Activated CD8-positive, alpha-beta memory T cell treated with anti-CD3 and anti-CD28 coated beads for 36 hours (primary cell): ENCODE results near the gene MAPK4. TPM values are rescaled to one million over a fixed set of nuclear protein-coding genes. Genes with fewer than 3 reads are reported as not detected.
"Not testable (repeated sequence)": the region's sequence is repeated elsewhere in the genome, so short reads cannot be mapped to it uniquely, and the experiment has no call there.

Experiments used
- CTCF ChIA-PET: fragments of 350-600 bp; sonication (Branson Sonifier 250); formaldehyde crosslinking; loops from one replicate; lab custom pipeline; 2021; ENCODE audit warnings: antibody characterized with exemption; lab: Charles Lee
- POLR2A ChIA-PET: fragments of 350-600 bp; sonication (Branson Sonifier 250); formaldehyde crosslinking; loops from one replicate; lab custom pipeline; 2021; ENCODE audit warnings: antibody characterized with exemption; lab: Charles Lee
- total RNA-seq, 2 experiments: library from RNA; stranded (reverse); gene quantifications; one replicate each; pipeline ENCODE4 v1.2.3, GENCODE V29; 2021

MAPK4 gene
- total RNA-seq, 2 experiments from 2014 or later: not detected

GRCh38 chr18:50706199-50706598 is 146.3 kb downstream of the MAPK4 start:
- CTCF ChIA-PET: no interaction called here

GRCh38 chr18:50706651-50707050 is 146.8 kb downstream of the MAPK4 start:
- ChIA-PET CTCF (no interaction called here), POLR2A (no interaction called here)

More at GRCh38 chr18:50706199-50706598, 146.3 kb downstream of the MAPK4 start:
- POLR2A ChIA-PET: no interaction called here

- POLR2A ChIA-PET, CTCF ChIA-PET: not testable (repeated sequence)
Observed at GRCh38 chr18:50707297-50707696, 147.4 kb downstream of the MAPK4 start.

GRCh38 chr18:50707855-50708469 is 148.1 kb downstream of the MAPK4 start:
- POLR2A ChIA-PET: no interaction called here
- CTCF ChIA-PET: no interaction called here

GRCh38 chr18:50709193-50709592 is 149.3 kb downstream of the MAPK4 start:
- POLR2A ChIA-PET: no interaction called here
- CTCF ChIA-PET: no interaction called here

GRCh38 chr18:50711386-50711785 is 151.5 kb downstream of the MAPK4 start:
- ChIA-PET CTCF (no interaction called here), POLR2A (no interaction called here)

- CTCF ChIA-PET: no interaction called here
- POLR2A ChIA-PET: no interaction called here
Observed at GRCh38 chr18:50715919-50716318, 156.0 kb downstream of the MAPK4 start.

GRCh38 chr18:50716902-50717301 is 157.0 kb downstream of the MAPK4 start:
- CTCF ChIA-PET: no interaction called here
- POLR2A ChIA-PET: no interaction called here

- ChIA-PET CTCF (no interaction called here), POLR2A (no interaction called here)
Observed at GRCh38 chr18:50717563-50717962, 157.7 kb downstream of the MAPK4 start.

GRCh38 chr18:50719471-50720324 is 159.8 kb downstream of the MAPK4 start:
- CTCF ChIA-PET: no interaction called here
- POLR2A ChIA-PET: no interaction called here

GRCh38 chr18:50720325-50720674 is 160.4 kb downstream of the MAPK4 start:
- POLR2A ChIA-PET: no interaction called here
- CTCF ChIA-PET: no interaction called here

- CTCF ChIA-PET: no interaction called here
- POLR2A ChIA-PET: no interaction called here
Observed at GRCh38 chr18:50721006-50721405, 161.1 kb downstream of the MAPK4 start.

GRCh38 chr18:50721451-50722120 is 161.7 kb downstream of the MAPK4 start:
- ChIA-PET POLR2A (no interaction called here), CTCF (no interaction called here)

GRCh38 chr18:50722311-50722710 is 162.4 kb downstream of the MAPK4 start:
- ChIA-PET CTCF (no interaction called here), POLR2A (no interaction called here)

- CTCF ChIA-PET: no interaction called here
- POLR2A ChIA-PET: no interaction called here
Observed at GRCh38 chr18:50724751-50725151, 164.9 kb downstream of the MAPK4 start.

- POLR2A ChIA-PET: no interaction called here
- CTCF ChIA-PET: no interaction called here
Observed at GRCh38 chr18:50726960-50727589, 167.2 kb downstream of the MAPK4 start.

GRCh38 chr18:50727721-50728471 is 168.0 kb downstream of the MAPK4 start:
- CTCF ChIA-PET: no interaction called here
- POLR2A ChIA-PET: no interaction called here

GRCh38 chr18:50729376-50729775 is 169.5 kb downstream of the MAPK4 start:
- ChIA-PET POLR2A (no interaction called here), CTCF (no interaction called here)

- POLR2A ChIA-PET: no interaction called here
- CTCF ChIA-PET: no interaction called here
Observed at GRCh38 chr18:50729986-50730385, 170.1 kb downstream of the MAPK4 start.

GRCh38 chr18:50734342-50734741 is 174.5 kb downstream of the MAPK4 start:
- ChIA-PET POLR2A (no interaction called here), CTCF (no interaction called here)
